Smooth muscle cell (in vitro differentiated cells): Measurements from ENCODE around the gene ZNF587. TPM values are rescaled to one million over a fixed set of nuclear protein-coding genes. Genes with fewer than 3 reads are reported as not detected.
"Not testable (repeated sequence)": the region's sequence is repeated elsewhere in the genome, so short reads cannot be mapped to it uniquely, and the experiment has no call there.

Experiments
- DNase-seq: peaks from one replicate; lab custom pipeline; 2025; ENCODE audit not compliant: unreplicated experiment; lab: John Stamatoyannopoulos, UW
- H2AFZ ChIP-seq: fragments of 200-600 bp; sonication (generic); 2 replicates; pipeline ENCODE4 v1.6.0; 2016; ENCODE audit warnings: antibody characterized with exemption, low read depth, mild to moderate bottlenecking
- H3F3A ChIP-seq: fragments of 200-600 bp; sonication (generic); 2 replicates; pipeline ENCODE4 v1.6.0; 2017; ENCODE audit warnings: antibody characterized with exemption, low read depth
- H3K27ac ChIP-seq: fragments of 200-600 bp; sonication (generic); 2 replicates; pipeline ENCODE4 v1.5.1; 2016; ENCODE audit warnings: low read depth, mild to moderate bottlenecking
- H3K27me3 ChIP-seq: fragments of 200-600 bp; sonication (generic); 2 replicates; pipeline ENCODE4 v1.6.1; 2016; ENCODE audit warnings: low read depth, mild to moderate bottlenecking
- H3K36me3 ChIP-seq: fragments of 200-600 bp; sonication (generic); 2 replicates; pipeline ENCODE4 v1.5.1; 2016; ENCODE audit warnings: low read depth
- H3K4me1 ChIP-seq: fragments of 200-600 bp; sonication (generic); 2 replicates; pipeline ENCODE4 v1.5.1; 2016; ENCODE audit warnings: low read depth
- H3K4me2 ChIP-seq: fragments of 200-600 bp; sonication (generic); 2 replicates; pipeline ENCODE4 v1.6.0; 2016; ENCODE audit warnings: mild to moderate bottlenecking
- H3K4me3 ChIP-seq: fragments of 200-600 bp; sonication (generic); 2 replicates; pipeline ENCODE4 v1.5.1; 2016; ENCODE audit warnings: mild to moderate bottlenecking
- H3K79me2 ChIP-seq: fragments of 200-600 bp; sonication (generic); 2 replicates; pipeline ENCODE4 v1.6.0; 2016; ENCODE audit warnings: low read depth, mild to moderate bottlenecking
- H3K9ac ChIP-seq: fragments of 200-600 bp; sonication (generic); 2 replicates; pipeline ENCODE4 v1.6.0; 2016; ENCODE audit warnings: low read depth
- H3K9me3 ChIP-seq: fragments of 200-600 bp; sonication (generic); replicated peaks from 2 replicates; pipeline ENCODE4 v1.5.1; 2016; ENCODE audit warnings: low read depth
- H4K20me1 ChIP-seq: fragments of 200-600 bp; sonication (generic); 2 replicates; pipeline ENCODE4 v1.6.0; 2016; ENCODE audit warnings: low read depth
- WGBS: methylation state at CpG from one replicate; pipeline ENCODE4 v1.1.7; 2016; ENCODE audit warnings: low lambda C conversion rate; 5-methylcytosine and 5-hydroxymethylcytosine counted together
- polyA plus RNA-seq: library from polyadenylated mRNA; unstranded; fragments of >200 nt; fragmentation: Nextera tagmentation; extraction: Ambion mirVana; gene quantifications from 2 replicates; pipeline ENCODE4 v1.2.1, GENCODE V29; 2016
- total RNA-seq: library from RNA; depleted of rRNA; stranded (reverse); fragments of >200 nt; gene quantifications from 2 replicates; pipeline ENCODE4 v1.2.3, GENCODE V29; 2014
- TF ChIP-seq, protein P1 (sequence below): fragments of 200-600 bp; sonication (generic); IDR thresholded peaks from 2 replicates; pipeline ENCODE4 v1.5.1; 2017; ENCODE audit warnings: borderline replicate concordance, mild to moderate bottlenecking, antibody characterized with exemption; ENCODE audit not compliant: insufficient read depth, poor library complexity, severe bottlenecking

Gene ZNF587
- total and polyA plus RNA-seq, 2 experiments from 2014 or later, result 3.9 to 13.9 TPM

GRCh38 chr19:57819475-57820148, 30.0 kb upstream of the ZNF587 start:
- WGBS, result 2% methylated on average over 44 of the region's 44 CpGs
- peak; percentile 28 for DNase-seq
- Histone ChIP-seq H3K9me3 (no peaks in the 10 kb centered on the region), H3K9ac (peak overlapping the region; percentile 95), H3K4me2 (peak overlapping the region; percentile 86), H3F3A (no peaks in the 10 kb centered on the region), H3K27me3 (no peaks in the 10 kb centered on the region), H3K4me3 (peak overlapping the region; percentile 91), H3K4me1 (peaks cover 12% of the 10 kb centered on the region), H3K79me2 (peaks cover 55% of the 10 kb centered on the region), H3K36me3 (no peaks in the 10 kb centered on the region), H2AFZ (peak overlapping the region; percentile 66), H3K27ac (peak overlapping the region; percentile 87), H4K20me1 (peaks cover 40% of the 10 kb centered on the region)
- TF ChIP-seq, protein P1, sequence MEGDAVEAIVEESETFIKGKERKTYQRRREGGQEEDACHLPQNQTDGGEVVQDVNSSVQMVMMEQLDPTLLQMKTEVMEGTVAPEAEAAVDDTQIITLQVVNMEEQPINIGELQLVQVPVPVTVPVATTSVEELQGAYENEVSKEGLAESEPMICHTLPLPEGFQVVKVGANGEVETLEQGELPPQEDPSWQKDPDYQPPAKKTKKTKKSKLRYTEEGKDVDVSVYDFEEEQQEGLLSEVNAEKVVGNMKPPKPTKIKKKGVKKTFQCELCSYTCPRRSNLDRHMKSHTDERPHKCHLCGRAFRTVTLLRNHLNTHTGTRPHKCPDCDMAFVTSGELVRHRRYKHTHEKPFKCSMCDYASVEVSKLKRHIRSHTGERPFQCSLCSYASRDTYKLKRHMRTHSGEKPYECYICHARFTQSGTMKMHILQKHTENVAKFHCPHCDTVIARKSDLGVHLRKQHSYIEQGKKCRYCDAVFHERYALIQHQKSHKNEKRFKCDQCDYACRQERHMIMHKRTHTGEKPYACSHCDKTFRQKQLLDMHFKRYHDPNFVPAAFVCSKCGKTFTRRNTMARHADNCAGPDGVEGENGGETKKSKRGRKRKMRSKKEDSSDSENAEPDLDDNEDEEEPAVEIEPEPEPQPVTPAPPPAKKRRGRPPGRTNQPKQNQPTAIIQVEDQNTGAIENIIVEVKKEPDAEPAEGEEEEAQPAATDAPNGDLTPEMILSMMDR, result no peak

- Histone ChIP-seq H3K36me3 (no peaks in the 10 kb centered on the region), H3K27ac (peak overlapping the region; percentile 87), H3F3A (no peaks in the 10 kb centered on the region), H3K4me3 (peak overlapping the region; percentile 91), H4K20me1 (peaks cover 50% of the 10 kb centered on the region), H3K4me2 (peak overlapping the region; percentile 86), H3K27me3 (no peaks in the 10 kb centered on the region), H3K9me3 (no peaks in the 10 kb centered on the region), H3K9ac (peak overlapping the region; percentile 95), H3K79me2 (peaks cover 65% of the 10 kb centered on the region), H3K4me1 (peaks cover 12% of the 10 kb centered on the region), H2AFZ (no peak overlapping the region)
- no peak for DNase-seq
- TF ChIP-seq, protein P1, result no peak
- WGBS, result 83% methylated on average over 6 of the region's 6 CpGs
Observed at GRCh38 chr19:57820599-57820998, 29.1 kb upstream of the ZNF587 start.

- Histone ChIP-seq H3K79me2 (peaks cover 70% of the 10 kb centered on the region), H3K4me3 (peak overlapping the region; percentile 91), H4K20me1 (peaks cover 55% of the 10 kb centered on the region), H3K4me1 (peaks cover 12% of the 10 kb centered on the region), H3K4me2 (peak overlapping the region; percentile 86)
- H3K9ac ChIP-seq, H3K36me3 ChIP-seq, H3F3A ChIP-seq, H3K27ac ChIP-seq, H2AFZ ChIP-seq, DNase-seq, H3K9me3 ChIP-seq, H3K27me3 ChIP-seq: not testable (repeated sequence)
- 69% methylated on average over 3 of the region's 3 CpGs for WGBS
Observed at GRCh38 chr19:57821095-57821494, 28.6 kb upstream of the ZNF587 start.

- not testable (repeated sequence) for DNase-seq, H3K36me3 ChIP-seq, H3F3A ChIP-seq, H3K4me2 ChIP-seq, H3K9me3 ChIP-seq, H3K27ac ChIP-seq, H3K4me3 ChIP-seq, H3K9ac ChIP-seq, H3K27me3 ChIP-seq, H2AFZ ChIP-seq
- peaks cover 74% of the 10 kb centered on the region for H3K79me2 ChIP-seq
- peaks cover 12% of the 10 kb centered on the region for H3K4me1 ChIP-seq
- H4K20me1 ChIP-seq, result peaks cover 59% of the 10 kb centered on the region
- 100% methylated on average over 1 of the region's 3 CpGs for WGBS
Observed at GRCh38 chr19:57821501-57821900, 28.2 kb upstream of the ZNF587 start.

DNA sequence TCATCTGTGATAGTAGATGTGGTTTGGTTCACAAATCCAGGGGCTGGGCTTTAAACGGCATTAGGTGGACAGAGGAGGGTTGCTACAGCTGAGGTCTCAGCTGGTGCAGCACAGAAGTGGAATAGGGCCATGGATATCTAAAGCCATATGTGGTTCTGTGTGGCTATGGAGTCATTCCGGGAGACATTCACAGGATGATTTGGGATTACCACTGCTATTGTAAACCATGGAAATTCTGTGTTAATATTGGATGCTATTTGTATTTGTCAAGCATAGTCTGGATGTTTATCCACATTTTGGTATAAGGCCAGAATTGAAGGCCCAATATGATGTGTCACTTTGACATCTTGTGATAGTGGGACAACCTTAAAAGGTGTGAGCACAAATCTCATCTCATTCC, 26.5 kb upstream of the ZNF587 start:
- H3K9ac ChIP-seq, H3K27me3 ChIP-seq, H3K4me3 ChIP-seq, H3K36me3 ChIP-seq, DNase-seq, H3F3A ChIP-seq, H3K9me3 ChIP-seq, H2AFZ ChIP-seq: not testable (repeated sequence)
- 48% methylated on average over 2 of the region's 2 CpGs for WGBS
- Histone ChIP-seq H3K79me2 (peaks cover 82% of the 10 kb centered on the region), H3K4me1 (peaks cover 12% of the 10 kb centered on the region), H3K4me2 (peak overlapping the region; percentile 43), H3K27ac (peak overlapping the region; percentile 49), H4K20me1 (peaks cover 68% of the 10 kb centered on the region)

- not testable (repeated sequence) for H3K4me2 ChIP-seq
Observed at GRCh38 chr19:57823608-57824007, 26.1 kb upstream of the ZNF587 start.

More at GRCh38 chr19:57823608-57824007, 26.1 kb upstream of the ZNF587 start:
- H3K27me3 ChIP-seq, H3K36me3 ChIP-seq, H2AFZ ChIP-seq, H3K4me3 ChIP-seq, DNase-seq, H3K9ac ChIP-seq, H3F3A ChIP-seq, H3K9me3 ChIP-seq: not testable (repeated sequence)
- Histone ChIP-seq H3K79me2 (peaks cover 85% of the 10 kb centered on the region), H3K27ac (peak overlapping the region; percentile 49), H3K4me1 (peaks cover 12% of the 10 kb centered on the region), H4K20me1 (peaks cover 73% of the 10 kb centered on the region)
- WGBS, result 95% methylated on average over 4 of the region's 4 CpGs
